ENCODE results near the gene PSAP. TPM values are rescaled to one million over a fixed set of nuclear protein-coding genes. Genes with fewer than 3 reads are reported as not detected.

Gene PSAP
- total and polyA plus RNA-seq, 2 experiments from 2014 or later, result 151 to 391 TPM

DNA sequence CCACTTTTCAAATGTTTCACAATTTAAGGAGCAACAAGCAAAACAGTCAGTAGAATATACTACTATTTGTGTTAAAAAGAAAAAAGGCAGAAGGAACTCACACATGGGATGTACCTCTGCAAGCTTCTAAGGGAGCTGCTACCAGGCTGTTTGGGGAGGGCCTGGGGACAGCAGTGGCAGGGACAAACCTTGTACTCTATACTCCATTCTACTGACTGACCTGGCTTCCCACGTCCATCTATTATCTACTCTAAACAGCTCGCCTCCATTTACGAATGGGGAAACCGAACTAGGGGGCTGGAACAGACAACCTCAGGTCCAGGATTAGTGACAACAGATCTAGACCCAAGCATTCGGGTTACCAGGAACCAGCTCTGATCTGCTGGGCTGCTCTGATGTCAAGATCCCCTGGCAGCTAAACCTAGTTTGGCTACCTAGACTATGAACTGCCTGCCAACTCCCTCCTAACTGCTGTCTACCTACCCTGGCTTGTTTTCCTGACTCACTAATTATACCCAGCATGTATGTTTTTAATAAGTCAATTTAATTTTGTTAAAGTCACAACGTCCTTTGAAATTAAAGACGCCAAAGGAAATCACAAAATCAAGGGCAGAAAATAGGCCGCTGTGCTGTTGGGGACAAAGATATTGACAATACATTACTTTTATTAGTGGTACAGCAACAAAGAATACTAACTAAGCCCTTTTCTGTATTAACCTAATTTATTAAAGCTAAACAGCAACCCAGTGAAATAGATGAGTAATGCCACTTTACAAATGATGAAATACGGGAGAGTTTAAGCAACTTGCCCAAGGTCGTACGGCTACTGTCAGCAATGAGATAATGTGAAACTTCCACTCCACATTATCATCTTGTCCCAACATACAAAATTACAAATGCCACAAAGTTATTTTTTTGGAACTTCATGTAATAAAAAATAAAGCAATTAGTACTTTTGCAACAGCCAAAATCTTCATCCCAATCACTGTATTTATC is 5.3 kb downstream of the PSAP start:
- no peak for TF ChIP-seq ZNF114 (CRISPR knock-in tag; IDR thresholded peaks at IDR 0.05)
- TF ChIP-seq CREB1 (CRISPR knock-in tag; IDR thresholded peaks at IDR 0.05; ENCODE audit: low read depth), result no peak
- TF ChIP-seq, protein P1, sequence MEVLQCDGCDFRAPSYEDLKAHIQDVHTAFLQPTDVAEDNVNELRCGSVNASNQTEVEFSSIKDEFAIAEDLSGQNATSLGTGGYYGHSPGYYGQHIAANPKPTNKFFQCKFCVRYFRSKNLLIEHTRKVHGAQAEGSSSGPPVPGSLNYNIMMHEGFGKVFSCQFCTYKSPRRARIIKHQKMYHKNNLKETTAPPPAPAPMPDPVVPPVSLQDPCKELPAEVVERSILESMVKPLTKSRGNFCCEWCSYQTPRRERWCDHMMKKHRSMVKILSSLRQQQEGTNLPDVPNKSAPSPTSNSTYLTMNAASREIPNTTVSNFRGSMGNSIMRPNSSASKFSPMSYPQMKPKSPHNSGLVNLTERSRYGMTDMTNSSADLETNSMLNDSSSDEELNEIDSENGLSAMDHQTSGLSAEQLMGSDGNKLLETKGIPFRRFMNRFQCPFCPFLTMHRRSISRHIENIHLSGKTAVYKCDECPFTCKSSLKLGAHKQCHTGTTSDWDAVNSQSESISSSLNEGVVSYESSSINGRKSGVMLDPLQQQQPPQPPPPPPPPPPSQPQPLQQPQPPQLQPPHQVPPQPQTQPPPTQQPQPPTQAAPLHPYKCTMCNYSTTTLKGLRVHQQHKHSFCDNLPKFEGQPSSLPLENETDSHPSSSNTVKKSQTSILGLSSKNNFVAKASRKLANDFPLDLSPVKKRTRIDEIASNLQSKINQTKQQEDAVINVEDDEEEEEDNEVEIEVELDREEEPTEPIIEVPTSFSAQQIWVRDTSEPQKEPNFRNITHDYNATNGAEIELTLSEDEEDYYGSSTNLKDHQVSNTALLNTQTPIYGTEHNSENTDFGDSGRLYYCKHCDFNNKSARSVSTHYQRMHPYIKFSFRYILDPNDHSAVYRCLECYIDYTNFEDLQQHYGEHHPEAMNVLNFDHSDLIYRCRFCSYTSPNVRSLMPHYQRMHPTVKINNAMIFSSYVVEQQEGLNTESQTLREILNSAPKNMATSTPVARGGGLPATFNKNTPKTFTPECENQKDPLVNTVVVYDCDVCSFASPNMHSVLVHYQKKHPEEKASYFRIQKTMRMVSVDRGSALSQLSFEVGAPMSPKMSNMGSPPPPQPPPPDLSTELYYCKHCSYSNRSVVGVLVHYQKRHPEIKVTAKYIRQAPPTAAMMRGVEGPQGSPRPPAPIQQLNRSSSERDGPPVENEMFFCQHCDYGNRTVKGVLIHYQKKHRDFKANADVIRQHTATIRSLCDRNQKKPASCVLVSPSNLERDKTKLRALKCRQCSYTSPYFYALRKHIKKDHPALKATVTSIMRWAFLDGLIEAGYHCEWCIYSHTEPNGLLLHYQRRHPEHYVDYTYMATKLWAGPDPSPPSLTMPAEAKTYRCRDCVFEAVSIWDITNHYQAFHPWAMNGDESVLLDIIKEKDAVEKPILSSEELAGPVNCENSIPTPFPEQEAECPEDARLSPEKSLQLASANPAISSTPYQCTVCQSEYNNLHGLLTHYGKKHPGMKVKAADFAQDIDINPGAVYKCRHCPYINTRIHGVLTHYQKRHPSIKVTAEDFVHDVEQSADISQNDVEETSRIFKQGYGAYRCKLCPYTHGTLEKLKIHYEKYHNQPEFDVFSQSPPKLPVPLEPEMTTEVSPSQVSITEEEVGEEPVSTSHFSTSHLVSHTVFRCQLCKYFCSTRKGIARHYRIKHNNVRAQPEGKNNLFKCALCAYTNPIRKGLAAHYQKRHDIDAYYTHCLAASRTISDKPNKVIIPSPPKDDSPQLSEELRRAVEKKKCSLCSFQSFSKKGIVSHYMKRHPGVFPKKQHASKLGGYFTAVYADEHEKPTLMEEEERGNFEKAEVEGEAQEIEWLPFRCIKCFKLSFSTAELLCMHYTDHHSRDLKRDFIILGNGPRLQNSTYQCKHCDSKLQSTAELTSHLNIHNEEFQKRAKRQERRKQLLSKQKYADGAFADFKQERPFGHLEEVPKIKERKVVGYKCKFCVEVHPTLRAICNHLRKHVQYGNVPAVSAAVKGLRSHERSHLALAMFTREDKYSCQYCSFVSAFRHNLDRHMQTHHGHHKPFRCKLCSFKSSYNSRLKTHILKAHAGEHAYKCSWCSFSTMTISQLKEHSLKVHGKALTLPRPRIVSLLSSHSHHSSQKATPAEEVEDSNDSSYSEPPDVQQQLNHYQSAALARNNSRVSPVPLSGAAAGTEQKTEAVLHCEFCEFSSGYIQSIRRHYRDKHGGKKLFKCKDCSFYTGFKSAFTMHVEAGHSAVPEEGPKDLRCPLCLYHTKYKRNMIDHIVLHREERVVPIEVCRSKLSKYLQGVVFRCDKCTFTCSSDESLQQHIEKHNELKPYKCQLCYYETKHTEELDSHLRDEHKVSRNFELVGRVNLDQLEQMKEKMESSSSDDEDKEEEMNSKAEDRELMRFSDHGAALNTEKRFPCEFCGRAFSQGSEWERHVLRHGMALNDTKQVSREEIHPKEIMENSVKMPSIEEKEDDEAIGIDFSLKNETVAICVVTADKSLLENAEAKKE (CRISPR knock-in tag; IDR thresholded peaks at IDR 0.05), result no peak
- TF ChIP-seq, protein P2, sequence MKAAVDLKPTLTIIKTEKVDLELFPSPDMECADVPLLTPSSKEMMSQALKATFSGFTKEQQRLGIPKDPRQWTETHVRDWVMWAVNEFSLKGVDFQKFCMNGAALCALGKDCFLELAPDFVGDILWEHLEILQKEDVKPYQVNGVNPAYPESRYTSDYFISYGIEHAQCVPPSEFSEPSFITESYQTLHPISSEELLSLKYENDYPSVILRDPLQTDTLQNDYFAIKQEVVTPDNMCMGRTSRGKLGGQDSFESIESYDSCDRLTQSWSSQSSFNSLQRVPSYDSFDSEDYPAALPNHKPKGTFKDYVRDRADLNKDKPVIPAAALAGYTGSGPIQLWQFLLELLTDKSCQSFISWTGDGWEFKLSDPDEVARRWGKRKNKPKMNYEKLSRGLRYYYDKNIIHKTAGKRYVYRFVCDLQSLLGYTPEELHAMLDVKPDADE (IDR thresholded peaks at IDR 0.05), result no peak
- TF ChIP-seq, protein P3, sequence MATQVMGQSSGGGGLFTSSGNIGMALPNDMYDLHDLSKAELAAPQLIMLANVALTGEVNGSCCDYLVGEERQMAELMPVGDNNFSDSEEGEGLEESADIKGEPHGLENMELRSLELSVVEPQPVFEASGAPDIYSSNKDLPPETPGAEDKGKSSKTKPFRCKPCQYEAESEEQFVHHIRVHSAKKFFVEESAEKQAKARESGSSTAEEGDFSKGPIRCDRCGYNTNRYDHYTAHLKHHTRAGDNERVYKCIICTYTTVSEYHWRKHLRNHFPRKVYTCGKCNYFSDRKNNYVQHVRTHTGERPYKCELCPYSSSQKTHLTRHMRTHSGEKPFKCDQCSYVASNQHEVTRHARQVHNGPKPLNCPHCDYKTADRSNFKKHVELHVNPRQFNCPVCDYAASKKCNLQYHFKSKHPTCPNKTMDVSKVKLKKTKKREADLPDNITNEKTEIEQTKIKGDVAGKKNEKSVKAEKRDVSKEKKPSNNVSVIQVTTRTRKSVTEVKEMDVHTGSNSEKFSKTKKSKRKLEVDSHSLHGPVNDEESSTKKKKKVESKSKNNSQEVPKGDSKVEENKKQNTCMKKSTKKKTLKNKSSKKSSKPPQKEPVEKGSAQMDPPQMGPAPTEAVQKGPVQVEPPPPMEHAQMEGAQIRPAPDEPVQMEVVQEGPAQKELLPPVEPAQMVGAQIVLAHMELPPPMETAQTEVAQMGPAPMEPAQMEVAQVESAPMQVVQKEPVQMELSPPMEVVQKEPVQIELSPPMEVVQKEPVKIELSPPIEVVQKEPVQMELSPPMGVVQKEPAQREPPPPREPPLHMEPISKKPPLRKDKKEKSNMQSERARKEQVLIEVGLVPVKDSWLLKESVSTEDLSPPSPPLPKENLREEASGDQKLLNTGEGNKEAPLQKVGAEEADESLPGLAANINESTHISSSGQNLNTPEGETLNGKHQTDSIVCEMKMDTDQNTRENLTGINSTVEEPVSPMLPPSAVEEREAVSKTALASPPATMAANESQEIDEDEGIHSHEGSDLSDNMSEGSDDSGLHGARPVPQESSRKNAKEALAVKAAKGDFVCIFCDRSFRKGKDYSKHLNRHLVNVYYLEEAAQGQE (IDR thresholded peaks at IDR 0.05; ENCODE audit: unreplicated experiment), result no peak
- Histone ChIP-seq H2AFZ (no peak overlapping the region), H4K20me1 (replicated peaks; ENCODE audit: insufficient read depth) (peaks cover 70% of the 10 kb centered on the region), H3K4me3 (no peak overlapping the region), H3K36me3 (ENCODE audit: insufficient read depth) (no peaks in the 10 kb centered on the region), H3K79me2 (replicated peaks; ENCODE audit: insufficient read depth) (peaks cover 100% of the 10 kb centered on the region), H3K4me2 (no peak overlapping the region), H3K4me1 (ENCODE audit: insufficient read depth) (peaks cover 36% of the 10 kb centered on the region), H3K9me2 (ENCODE audit: insufficient read depth) (no peaks in the 10 kb centered on the region), H3K27ac (ENCODE audit: low read depth) (no peak overlapping the region), H3F3A (replicated peaks; ENCODE audit: low read depth) (no peaks in the 10 kb centered on the region; the same call in 1 of the 2 replicates), H3K27me3 (ENCODE audit: insufficient read depth) (no peaks in the 10 kb centered on the region)
- Mint-ChIP-seq H3K36me3 (ENCODE audit: low read depth) (no peaks in the 10 kb centered on the region), H3K9me3 (no peaks in the 10 kb centered on the region), H3K4me1 (peaks cover 38% of the 10 kb centered on the region), H3K27me3 (ENCODE audit: insufficient read depth, low read depth, poor library complexity) (peaks cover 4% of the 10 kb centered on the region), H3K4me3 (no peak overlapping the region), H3K27ac (no peak overlapping the region)
- no peak for ATAC-seq
- no peak for DNase-seq (ENCODE audit: low spot score)
